HepG2 (cell line): Measurements from ENCODE around the gene MIA3. TPM values are rescaled to one million over a fixed set of nuclear protein-coding genes. Genes with fewer than 3 reads are reported as not detected.

Experiments used
- ATAC-seq: fragments of 200-7000 bp; cut with Tn5 transposase; 3 replicates; pipeline ENCODE4 v1.9.1; 2020; ENCODE audit warnings: mild to moderate bottlenecking, moderate library complexity
- BruUV-seq: library from RNA; stranded (reverse); fragments of 400-500 nt; replicated peaks from 2 replicates; lab custom pipeline; 2021; lab: Mats Ljungman, UMichigan
- CTCF ChIA-PET: fragments of 300-600 bp; formaldehyde crosslinking; extraction: SDS; loops from one replicate; lab custom pipeline; 2021; ENCODE audit warnings: low total read pairs, inconsistent platforms, low intra/inter-chr PET ratio; lab: Yijun Ruan, JAX
- POLR2A ChIA-PET: fragments of 350-600 bp; sonication (Branson Sonifier 250); formaldehyde crosslinking; loops from one replicate; lab custom pipeline; 2020; ENCODE audit warnings: antibody characterized with exemption, inconsistent platforms; lab: Yijun Ruan, JAX
- DNase-seq: peaks from one replicate; pipeline ENCODE4 v3.0.0-alpha.2; 2015; ENCODE audit warnings: low spot score
- FAIRE-seq: peaks from 3 replicates; lab custom pipeline; 2011; peaks lifted over from hg19 to GRCh38; lab: Jason Lieb, UNC
- H2AFZ ChIP-seq: one replicate; pipeline ENCODE4 v1.6.1; 2011; ENCODE audit warnings: low read length, inconsistent platforms
- H3K27ac ChIP-seq: fragments of 300-600 bp; 3 replicates; pipeline ENCODE4 v1.8.0; 2011; ENCODE audit warnings: mixed run types, mild to moderate bottlenecking, mixed read lengths, low read length, inconsistent platforms; ENCODE audit not compliant: insufficient read depth; ENCODE audit errors: extremely low read length
- H3K27me3 ChIP-seq, 2 experiments: fragments of 200-600 bp in 1 of 2; 2 replicates in 1 of 2; 3 replicates in 1 of 2; pipeline versions ENCODE4 v1.6.0 to v1.8.0; 2011; ENCODE audit warnings: low read length in 2 of 2, mild to moderate bottlenecking in 2 of 2, moderate library complexity in 2 of 2, inconsistent platforms in 1 of 2; ENCODE audit not compliant: insufficient read depth in 2 of 2, control insufficient read depth in 1 of 2
- H3K36me3 ChIP-seq, 2 experiments: fragments of 200-600 bp in 1 of 2; replicated peaks in 1 of 2; 2 replicates in 1 of 2; 3 replicates in 1 of 2; pipeline versions ENCODE4 v1.5.1 to v1.8.0; 2011; ENCODE audit warnings: low read length in 2 of 2, inconsistent platforms in 1 of 2; ENCODE audit not compliant: insufficient read depth in 2 of 2, control insufficient read depth in 1 of 2
- H3K4me1 ChIP-seq: 2 replicates; pipeline ENCODE4 v1.5.1; 2012; ENCODE audit warnings: low read length, inconsistent platforms; ENCODE audit not compliant: insufficient read depth
- H3K4me2 ChIP-seq: 2 replicates; pipeline ENCODE4 v1.6.0; 2011; ENCODE audit warnings: low read depth, low read length, inconsistent platforms
- H3K4me3 ChIP-seq, 3 experiments: fragments of 200-600 bp in 1 of 3; sonication (generic), shearing (Covaris generic) in 1 of 3; replicated peaks in 1 of 3; 2 replicates each; pipeline ENCODE4 v1.5.1; 2011 to 2016; ENCODE audit warnings: low read length in 3 of 3, inconsistent platforms in 2 of 3, low read depth in 2 of 3, mild to moderate bottlenecking in 2 of 3, control low read depth in 1 of 3, mixed read lengths in 1 of 3; ENCODE audit not compliant: insufficient read depth in 1 of 3
- H3K79me2 ChIP-seq: one replicate; pipeline ENCODE4 v1.6.1; 2011; ENCODE audit warnings: low read length, inconsistent platforms; ENCODE audit not compliant: insufficient read depth
- H3K9ac ChIP-seq: 2 replicates; pipeline ENCODE4 v1.6.0; 2011; ENCODE audit warnings: mild to moderate bottlenecking, low read depth, low read length, inconsistent platforms; ENCODE audit not compliant: insufficient read depth
- H3K9me3 ChIP-seq: 2 replicates; pipeline ENCODE4 v1.5.1; 2012; ENCODE audit warnings: mild to moderate bottlenecking, low read length
- H4K20me1 ChIP-seq: 2 replicates; pipeline ENCODE4 v1.6.0; 2011; ENCODE audit warnings: inconsistent platforms, mild to moderate bottlenecking, low read length, moderate library complexity; ENCODE audit not compliant: insufficient read depth
- WGBS: methylation state at CpG from one replicate; pipeline ENCODE4 v1.1.6; 2017; ENCODE audit warnings: low lambda C conversion rate; 5-methylcytosine and 5-hydroxymethylcytosine counted together
- in situ Hi-C: cut with HindIII; loops from 2 replicates; pipeline ENCODE4 v1.10.0; 2017; ENCODE audit warnings: low pct_unique_long_range_greater_than_20kb; ENCODE audit not compliant: extremely low pct_ligation_motif_present
- intact Hi-C: fragments of 100-400 bp; cut with micrococcal nuclease; formaldehyde crosslinking; loops from one replicate; pipeline ENCODE4 v1.10.0; 2022; ENCODE audit not compliant: unreplicated experiment
- polyA plus RNA-seq, 8 experiments: library from polyadenylated mRNA; depleted of rRNA in 3 of 8; stranded (reverse) in 7 of 8; unstranded in 1 of 8; fragments of >200 nt; fragmentation: Illumina TruSeq in 4 of 8; extraction: Trizol in 4 of 8; gene quantifications; 2 replicates each; pipeline versions ENCODE4 v1.2.1 to v1.2.3, GENCODE V29; 2011 to 2016; ENCODE audit warnings: low read depth in 4 of 8, missing spikeins in 1 of 8, mixed read lengths in 1 of 8; ENCODE audit not compliant: insufficient read depth in 1 of 8
- total RNA-seq, 5 experiments: library from RNA; depleted of rRNA; stranded (reverse); fragments of >200 nt; fragmentation: Illumina TruSeq; extraction: Trizol; gene quantifications; 2 replicates each; pipeline ENCODE4 v1.2.3, GENCODE V29; 2016; ENCODE audit warnings: low read depth in 1 of 5
- TF ChIP-seq, protein P1 (sequence below): sonication (generic); formaldehyde crosslinking; IDR thresholded peaks from 2 replicates; pipeline ENCODE4 v1.9.0; 2021; ENCODE audit warnings: missing genetic modification reagents, borderline replicate concordance
- TF ChIP-seq, protein P2 (sequence below): sonication (generic); formaldehyde crosslinking; IDR thresholded peaks from 2 replicates; pipeline ENCODE4 v1.5.1; 2020; ENCODE audit warnings: mild to moderate bottlenecking, missing genetic modification reagents, moderate library complexity
- TF ChIP-seq, protein P3 (sequence below), 2 experiments: sonication (generic) in 1 of 2; formaldehyde crosslinking in 1 of 2; IDR thresholded peaks; 2 replicates each; pipeline versions ENCODE4 v1.4.0 to v1.6.1; 2018 to 2020; ENCODE audit warnings: missing genetic modification reagents in 2 of 2, borderline replicate concordance in 1 of 2, low read depth in 1 of 2, mild to moderate bottlenecking in 1 of 2, missing biosample characterization in 1 of 2
- TF ChIP-seq, protein P4 (sequence below): sonication (generic); formaldehyde crosslinking; IDR thresholded peaks from 2 replicates; pipeline ENCODE4 v1.5.1; 2020; ENCODE audit warnings: mild to moderate bottlenecking, moderate library complexity, missing genetic modification reagents
- TF ChIP-seq, protein P5 (sequence below): sonication (generic); formaldehyde crosslinking; IDR thresholded peaks from 2 replicates; pipeline ENCODE4 v1.5.1; 2020; ENCODE audit warnings: mild to moderate bottlenecking, missing genetic modification reagents

The MIA3 gene
- total and polyA plus RNA-seq, 2 of the 13 experiments (the other 11 are each of a cell fraction or from before 2014, with no cell fraction given), result 45.6 to 48.7 TPM

DNA sequence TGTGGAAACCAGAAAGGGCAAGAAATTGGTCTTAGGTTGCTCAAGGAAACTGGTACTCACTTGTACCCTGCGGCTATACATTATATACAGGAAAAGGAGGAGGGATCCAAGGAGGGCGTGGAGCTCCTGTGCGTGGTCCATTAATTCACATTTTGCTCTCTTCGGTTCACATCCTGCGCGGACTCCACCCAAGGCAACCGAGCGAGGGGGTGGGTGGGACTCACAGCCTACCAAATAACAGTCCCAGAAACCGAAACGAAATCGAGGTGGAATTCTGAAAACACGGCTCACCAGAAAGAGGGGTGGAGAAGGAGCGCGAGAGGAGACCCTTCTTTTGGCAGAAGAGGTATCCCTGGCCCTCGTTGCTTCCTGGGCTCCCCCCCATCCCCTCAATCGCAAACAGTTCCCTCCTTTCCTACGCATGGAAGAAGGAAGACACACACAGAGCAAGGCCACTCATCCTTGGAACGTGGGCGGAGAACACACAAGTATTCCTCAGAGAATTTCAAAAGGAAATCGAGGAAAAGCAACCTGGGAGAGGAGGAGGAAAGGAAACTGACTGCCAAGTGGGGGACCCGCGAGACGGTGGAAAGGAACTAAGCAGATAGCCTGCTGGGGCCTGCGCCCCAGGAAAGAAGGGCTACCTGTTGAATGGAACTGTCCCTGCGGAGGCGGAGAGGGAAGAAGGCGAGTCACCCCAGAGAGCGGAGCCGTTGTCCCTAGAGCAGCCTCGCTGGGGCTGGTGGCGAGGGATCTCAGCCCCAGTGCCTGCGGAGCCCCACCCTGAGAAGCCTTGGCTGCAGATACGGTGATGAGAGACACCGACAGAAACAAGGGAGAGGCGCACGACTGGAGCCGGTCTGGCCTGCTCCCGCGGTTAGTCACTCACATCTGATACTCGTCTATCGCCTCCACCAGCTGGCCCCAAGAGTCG lies 93.7 kb downstream of the MIA3 start:
- no peak for FAIRE-seq
- POLR2A ChIA-PET, result interaction anchor here (1.8 kb wide), 1 partner anchor 68 kb away, joined by 20 read pairs; no protein-coding TSS in a partner anchor
- Histone ChIP-seq H3K36me3 (peaks cover 3 to 5% of the 10 kb centered on the region in 2 experiments; a peak in 4 of 5 replicates), H4K20me1 (no peaks in the 10 kb centered on the region), H2AFZ (peak overlapping the region; percentile 7), H3K79me2 (peaks cover 41% of the 10 kb centered on the region), H3K4me3 (peak overlapping the region; percentile 66 to 99 (median 99)), H3K4me1 (peaks cover 27% of the 10 kb centered on the region), H3K9ac (peak overlapping the region; percentile 76), H3K27ac (peak overlapping the region; percentile 78), H3K27me3 (no peaks in the 10 kb centered on the region; a peak in 2 of 5 replicates), H3K9me3 (no peaks in the 10 kb centered on the region), H3K4me2 (peak overlapping the region; percentile 73)
- in situ Hi-C loops (loop anchor here (10.0 kb wide), 1 partner anchor 247 kb away; no protein-coding TSS in a partner anchor), intact Hi-C loops (loop anchor here (2.0 kb wide), 1 partner anchor 67 kb away; no protein-coding TSS in a partner anchor)
- DNase-seq, result peak; percentile 23
- ATAC-seq, result peak; percentile 60
- TSS peak; percentile 66 for BruUV-seq
- CTCF ChIA-PET, result no interaction called here
- under 1% methylated on average over 24 of the region's 42 CpGs for WGBS
- TF ChIP-seq, protein P1, sequence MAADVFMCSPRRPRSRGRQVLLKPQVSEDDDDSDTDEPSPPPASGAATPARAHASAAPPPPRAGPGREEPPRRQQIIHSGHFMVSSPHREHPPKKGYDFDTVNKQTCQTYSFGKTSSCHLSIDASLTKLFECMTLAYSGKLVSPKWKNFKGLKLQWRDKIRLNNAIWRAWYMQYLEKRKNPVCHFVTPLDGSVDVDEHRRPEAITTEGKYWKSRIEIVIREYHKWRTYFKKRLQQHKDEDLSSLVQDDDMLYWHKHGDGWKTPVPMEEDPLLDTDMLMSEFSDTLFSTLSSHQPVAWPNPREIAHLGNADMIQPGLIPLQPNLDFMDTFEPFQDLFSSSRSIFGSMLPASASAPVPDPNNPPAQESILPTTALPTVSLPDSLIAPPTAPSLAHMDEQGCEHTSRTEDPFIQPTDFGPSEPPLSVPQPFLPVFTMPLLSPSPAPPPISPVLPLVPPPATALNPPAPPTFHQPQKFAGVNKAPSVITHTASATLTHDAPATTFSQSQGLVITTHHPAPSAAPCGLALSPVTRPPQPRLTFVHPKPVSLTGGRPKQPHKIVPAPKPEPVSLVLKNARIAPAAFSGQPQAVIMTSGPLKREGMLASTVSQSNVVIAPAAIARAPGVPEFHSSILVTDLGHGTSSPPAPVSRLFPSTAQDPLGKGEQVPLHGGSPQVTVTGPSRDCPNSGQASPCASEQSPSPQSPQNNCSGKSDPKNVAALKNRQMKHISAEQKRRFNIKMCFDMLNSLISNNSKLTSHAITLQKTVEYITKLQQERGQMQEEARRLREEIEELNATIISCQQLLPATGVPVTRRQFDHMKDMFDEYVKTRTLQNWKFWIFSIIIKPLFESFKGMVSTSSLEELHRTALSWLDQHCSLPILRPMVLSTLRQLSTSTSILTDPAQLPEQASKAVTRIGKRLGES (CRISPR knock-in tag), result no peak
- TF ChIP-seq, protein P2, sequence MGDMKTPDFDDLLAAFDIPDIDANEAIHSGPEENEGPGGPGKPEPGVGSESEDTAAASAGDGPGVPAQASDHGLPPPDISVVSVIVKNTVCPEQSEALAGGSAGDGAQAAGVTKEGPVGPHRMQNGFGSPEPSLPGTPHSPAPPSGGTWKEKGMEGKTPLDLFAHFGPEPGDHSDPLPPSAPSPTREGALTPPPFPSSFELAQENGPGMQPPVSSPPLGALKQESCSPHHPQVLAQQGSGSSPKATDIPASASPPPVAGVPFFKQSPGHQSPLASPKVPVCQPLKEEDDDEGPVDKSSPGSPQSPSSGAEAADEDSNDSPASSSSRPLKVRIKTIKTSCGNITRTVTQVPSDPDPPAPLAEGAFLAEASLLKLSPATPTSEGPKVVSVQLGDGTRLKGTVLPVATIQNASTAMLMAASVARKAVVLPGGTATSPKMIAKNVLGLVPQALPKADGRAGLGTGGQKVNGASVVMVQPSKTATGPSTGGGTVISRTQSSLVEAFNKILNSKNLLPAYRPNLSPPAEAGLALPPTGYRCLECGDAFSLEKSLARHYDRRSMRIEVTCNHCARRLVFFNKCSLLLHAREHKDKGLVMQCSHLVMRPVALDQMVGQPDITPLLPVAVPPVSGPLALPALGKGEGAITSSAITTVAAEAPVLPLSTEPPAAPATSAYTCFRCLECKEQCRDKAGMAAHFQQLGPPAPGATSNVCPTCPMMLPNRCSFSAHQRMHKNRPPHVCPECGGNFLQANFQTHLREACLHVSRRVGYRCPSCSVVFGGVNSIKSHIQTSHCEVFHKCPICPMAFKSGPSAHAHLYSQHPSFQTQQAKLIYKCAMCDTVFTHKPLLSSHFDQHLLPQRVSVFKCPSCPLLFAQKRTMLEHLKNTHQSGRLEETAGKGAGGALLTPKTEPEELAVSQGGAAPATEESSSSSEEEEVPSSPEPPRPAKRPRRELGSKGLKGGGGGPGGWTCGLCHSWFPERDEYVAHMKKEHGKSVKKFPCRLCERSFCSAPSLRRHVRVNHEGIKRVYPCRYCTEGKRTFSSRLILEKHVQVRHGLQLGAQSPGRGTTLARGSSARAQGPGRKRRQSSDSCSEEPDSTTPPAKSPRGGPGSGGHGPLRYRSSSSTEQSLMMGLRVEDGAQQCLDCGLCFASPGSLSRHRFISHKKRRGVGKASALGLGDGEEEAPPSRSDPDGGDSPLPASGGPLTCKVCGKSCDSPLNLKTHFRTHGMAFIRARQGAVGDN (CRISPR knock-in tag), result peak; percentile 61
- TF ChIP-seq, protein P3, sequence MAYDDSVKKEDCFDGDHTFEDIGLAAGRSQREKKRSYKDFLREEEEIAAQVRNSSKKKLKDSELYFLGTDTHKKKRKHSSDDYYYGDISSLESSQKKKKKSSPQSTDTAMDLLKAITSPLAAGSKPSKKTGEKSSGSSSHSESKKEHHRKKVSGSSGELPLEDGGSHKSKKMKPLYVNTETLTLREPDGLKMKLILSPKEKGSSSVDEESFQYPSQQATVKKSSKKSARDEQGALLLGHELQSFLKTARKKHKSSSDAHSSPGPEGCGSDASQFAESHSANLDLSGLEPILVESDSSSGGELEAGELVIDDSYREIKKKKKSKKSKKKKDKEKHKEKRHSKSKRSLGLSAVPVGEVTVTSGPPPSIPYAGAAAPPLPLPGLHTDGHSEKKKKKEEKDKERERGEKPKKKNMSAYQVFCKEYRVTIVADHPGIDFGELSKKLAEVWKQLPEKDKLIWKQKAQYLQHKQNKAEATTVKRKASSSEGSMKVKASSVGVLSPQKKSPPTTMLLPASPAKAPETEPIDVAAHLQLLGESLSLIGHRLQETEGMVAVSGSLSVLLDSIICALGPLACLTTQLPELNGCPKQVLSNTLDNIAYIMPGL (CRISPR knock-in tag; IDR thresholded peaks at IDR 0.05; ENCODE audit: borderline replicate concordance in 1 of 2, low read depth in 1 of 2), result peak in 1 of 2 experiments; percentile 20; a peak in 1 of 4 replicates
- TF ChIP-seq, protein P4, sequence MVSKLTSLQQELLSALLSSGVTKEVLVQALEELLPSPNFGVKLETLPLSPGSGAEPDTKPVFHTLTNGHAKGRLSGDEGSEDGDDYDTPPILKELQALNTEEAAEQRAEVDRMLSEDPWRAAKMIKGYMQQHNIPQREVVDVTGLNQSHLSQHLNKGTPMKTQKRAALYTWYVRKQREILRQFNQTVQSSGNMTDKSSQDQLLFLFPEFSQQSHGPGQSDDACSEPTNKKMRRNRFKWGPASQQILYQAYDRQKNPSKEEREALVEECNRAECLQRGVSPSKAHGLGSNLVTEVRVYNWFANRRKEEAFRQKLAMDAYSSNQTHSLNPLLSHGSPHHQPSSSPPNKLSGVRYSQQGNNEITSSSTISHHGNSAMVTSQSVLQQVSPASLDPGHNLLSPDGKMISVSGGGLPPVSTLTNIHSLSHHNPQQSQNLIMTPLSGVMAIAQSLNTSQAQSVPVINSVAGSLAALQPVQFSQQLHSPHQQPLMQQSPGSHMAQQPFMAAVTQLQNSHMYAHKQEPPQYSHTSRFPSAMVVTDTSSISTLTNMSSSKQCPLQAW (CRISPR knock-in tag), result peak; percentile 53; the same call in 1 of the 2 replicates
- TF ChIP-seq, protein P5, sequence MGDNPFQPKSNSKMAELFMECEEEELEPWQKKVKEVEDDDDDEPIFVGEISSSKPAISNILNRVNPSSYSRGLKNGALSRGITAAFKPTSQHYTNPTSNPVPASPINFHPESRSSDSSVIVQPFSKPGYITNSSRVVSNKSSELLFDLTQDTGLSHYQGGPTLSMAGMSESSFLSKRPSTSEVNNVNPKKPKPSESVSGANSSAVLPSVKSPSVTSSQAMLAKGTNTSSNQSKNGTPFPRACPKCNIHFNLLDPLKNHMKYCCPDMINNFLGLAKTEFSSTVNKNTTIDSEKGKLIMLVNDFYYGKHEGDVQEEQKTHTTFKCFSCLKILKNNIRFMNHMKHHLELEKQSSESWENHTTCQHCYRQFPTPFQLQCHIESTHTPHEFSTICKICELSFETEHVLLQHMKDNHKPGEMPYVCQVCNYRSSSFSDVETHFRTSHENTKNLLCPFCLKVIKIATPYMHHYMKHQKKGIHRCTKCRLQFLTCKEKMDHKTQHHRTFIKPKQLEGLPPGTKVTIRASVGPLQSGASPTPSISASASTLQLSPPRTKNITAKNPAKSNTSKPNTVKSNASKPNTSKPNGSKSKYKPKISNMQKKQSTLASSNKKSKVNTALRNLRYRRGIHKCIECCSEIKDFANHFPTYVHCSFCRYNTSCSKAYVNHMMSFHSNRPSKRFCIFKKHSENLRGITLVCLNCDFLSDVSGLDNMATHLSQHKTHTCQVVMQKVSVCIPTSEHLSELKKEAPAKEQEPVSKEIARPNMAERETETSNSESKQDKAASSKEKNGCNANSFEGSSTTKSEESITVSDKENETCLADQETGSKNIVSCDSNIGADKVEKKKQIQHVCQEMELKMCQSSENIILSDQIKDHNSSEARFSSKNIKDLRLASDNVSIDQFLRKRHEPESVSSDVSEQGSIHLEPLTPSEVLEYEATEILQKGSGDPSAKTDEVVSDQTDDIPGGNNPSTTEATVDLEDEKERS, result 0 out of 2 replicates have a peak, but pooled peaks have one; percentile 25
